GM19043 (cell line): ENCODE results near the gene RABIF.
"Not testable (repeated sequence)": the region's sequence is repeated elsewhere in the genome, so short reads cannot be mapped to it uniquely, and the experiment has no call there.

Experiments
- ATAC-seq: cut with Tn5 transposase; IDR thresholded peaks from one replicate; pipeline ENCODE4 v1.9.1; 2021; ENCODE audit warnings: low read depth; ENCODE audit not compliant: unreplicated experiment

The RABIF gene

GRCh38 chr1:202888531-202889360 lies at the start of gene RABIF:
TSS of gene RABIF (minus strand) at chr1:202889149. CDS start at chr1:202889098, 51 bp downstream.
- ATAC-seq: peak; percentile 82

GRCh38 chr1:202938287-202938925 lies 49.5 kb upstream of the RABIF start:
- ATAC-seq: no peak

- not testable (repeated sequence) for ATAC-seq
Measured at GRCh38 chr1:202936409-202936808, 47.5 kb upstream of the RABIF start.

- ATAC-seq: no peak
Measured at GRCh38 chr1:202935844-202936243, 46.9 kb upstream of the RABIF start.

DNA sequence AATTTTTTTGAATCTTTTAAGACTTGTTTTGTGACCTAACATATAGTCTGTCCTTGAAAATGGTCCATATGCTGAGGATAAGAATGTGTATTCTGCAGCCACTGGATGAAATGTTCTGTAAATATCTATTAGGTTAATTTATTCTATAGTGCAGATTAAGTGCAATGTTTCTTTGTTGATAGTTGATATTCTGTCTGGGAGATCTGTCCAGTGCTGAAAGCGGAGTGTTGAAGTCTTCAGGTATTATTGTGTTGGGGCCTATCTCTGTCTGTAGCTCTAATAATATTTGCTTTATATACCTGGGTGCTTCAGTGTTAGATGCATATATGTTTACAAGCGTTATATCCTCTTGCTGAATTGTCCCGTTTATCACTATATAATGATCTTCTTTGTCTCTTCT lies 45.8 kb upstream of the RABIF start:
- ATAC-seq: no peak

- ATAC-seq: no peak
Measured at GRCh38 chr1:202932476-202932875, 43.5 kb upstream of the RABIF start.

DNA sequence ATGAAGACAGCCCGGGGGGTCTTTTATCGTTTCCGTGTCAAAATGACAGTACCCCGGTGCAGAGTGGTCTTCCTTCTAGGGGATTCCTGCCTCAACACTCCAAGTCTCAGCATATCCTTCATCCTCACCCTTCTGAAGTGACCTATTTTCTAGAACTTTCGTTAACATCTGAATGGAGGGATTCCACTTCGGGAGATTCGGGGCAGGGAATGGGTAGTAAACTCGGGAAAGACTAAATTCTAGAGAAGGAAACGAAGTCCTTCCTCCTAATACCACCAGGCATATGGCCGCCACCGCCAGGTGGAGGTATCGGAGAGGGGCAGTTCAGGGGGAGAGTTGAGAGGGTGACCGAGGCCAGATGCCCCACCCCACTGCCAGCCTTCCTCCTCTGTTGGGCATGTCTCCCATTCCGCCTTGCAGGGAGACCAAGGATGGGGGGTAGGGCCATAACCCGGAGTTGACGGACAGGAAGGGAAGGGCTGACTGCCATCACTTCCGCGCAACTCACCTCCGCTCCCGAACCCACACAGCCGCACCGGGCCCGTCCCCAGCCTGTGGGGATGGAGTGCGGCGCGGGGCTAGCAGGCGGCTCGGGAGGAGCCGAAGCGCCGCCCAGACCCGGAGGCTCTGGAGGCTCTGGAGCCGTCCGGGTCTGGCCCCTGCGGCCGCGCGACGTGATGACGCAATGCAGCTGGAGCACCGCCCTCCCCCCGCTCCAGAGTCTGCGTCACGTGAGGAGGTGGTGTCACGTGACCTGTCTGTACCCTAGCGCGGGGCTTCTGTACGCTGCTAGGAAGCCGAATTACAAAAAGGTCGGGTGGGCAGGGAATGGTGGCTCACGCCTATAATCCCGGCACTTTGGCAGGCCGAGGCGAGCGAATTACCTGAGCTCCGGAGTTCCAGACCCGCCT lies 37.9 kb upstream of the RABIF start, which contains the start of gene KLHL12:
Gene KLHL12 (minus strand): TSS at position 654 of the 911 bp plus-strand sequence. CDS start 2,072 bp downstream, outside the sequence.
- ATAC-seq: peak; percentile 80

- ATAC-seq: no peak
Measured at GRCh38 chr1:202923533-202923932, 34.6 kb upstream of the RABIF start.

GRCh38 chr1:202919615-202920014 lies 30.7 kb upstream of the RABIF start:
- no peak for ATAC-seq

- no peak for ATAC-seq
Measured at GRCh38 chr1:202915146-202915545, 26.2 kb upstream of the RABIF start.

DNA sequence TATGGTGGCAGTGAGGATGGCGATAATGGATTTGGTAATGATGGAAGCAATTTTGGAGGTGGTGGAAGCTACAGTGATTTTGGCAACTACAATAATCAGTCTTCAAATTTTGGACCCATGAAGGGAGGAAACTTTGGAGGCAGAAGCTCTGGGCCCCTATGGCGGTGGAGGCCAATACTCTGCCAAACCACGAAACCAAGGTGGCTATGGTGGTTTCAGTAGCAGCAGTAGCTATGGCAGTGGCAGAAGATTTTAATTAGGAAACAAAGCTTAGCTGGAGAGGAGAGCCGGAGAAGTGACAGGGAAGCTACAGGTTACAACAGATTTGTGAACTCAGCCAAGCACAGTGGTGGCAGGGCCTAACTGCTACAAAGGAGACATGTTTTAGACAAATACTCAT lies 23.5 kb upstream of the RABIF start:
- ATAC-seq: not testable (repeated sequence)

DNA sequence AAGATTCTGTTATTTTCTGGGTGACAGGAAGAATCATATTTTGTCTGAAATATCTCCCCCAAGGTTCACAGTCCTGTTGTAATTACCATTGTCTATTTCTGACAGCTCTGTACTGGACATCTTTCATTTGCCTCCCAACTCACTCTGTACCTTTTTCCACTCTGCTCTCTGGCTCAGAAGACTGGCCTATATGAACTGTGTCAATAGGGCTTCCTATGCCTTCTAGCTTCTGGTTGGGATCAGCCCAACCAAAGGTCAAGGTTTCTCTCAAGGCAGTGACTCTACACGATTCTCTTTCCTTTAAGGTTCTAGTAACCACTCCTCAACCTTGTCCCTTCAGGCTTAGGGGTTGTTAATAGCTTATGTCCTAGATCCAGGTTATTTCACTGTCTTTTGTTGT lies 20.5 kb upstream of the RABIF start:
- ATAC-seq: no peak

- ATAC-seq: no peak
Measured at GRCh38 chr1:202908998-202909397, 20.0 kb upstream of the RABIF start.

DNA sequence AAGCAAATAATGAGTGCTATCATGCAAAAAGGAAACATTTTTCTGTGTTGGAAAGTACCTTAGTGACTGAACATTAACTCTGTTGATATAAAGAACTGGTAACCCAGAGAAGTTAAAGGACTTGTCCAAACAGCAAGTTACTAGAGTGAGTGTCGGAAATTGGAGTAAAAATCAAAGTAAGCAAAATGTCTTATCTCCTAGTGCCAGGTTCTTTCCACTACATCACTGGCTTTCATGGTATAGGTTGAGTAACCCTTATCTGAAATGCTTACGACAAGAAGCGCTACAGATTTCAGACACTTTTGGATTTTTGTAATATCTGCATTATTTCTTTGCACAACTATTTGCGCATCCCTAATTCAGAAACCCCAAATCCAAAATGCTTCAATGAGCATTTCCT lies 16.4 kb upstream of the RABIF start:
- no peak for ATAC-seq

DNA sequence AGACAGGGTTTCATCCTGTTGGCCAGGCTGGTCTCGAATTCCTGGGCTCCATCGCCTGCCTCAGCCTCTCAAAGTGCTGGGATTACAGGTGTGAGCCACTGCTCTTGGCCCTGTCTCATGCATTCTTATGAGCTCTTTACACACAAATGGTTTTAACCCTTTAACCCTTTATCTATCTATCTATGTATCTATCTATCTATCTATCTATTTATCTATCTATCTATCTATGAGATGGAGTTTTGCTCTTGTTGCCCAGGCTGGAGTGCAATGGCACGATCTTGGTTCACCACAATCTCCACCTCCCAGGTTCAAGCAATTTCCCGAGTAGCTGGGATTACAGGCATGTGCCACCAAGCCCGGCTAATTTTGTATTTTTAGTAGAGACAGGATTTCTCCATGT lies 14.9 kb upstream of the RABIF start:
- not testable (repeated sequence) for ATAC-seq

DNA sequence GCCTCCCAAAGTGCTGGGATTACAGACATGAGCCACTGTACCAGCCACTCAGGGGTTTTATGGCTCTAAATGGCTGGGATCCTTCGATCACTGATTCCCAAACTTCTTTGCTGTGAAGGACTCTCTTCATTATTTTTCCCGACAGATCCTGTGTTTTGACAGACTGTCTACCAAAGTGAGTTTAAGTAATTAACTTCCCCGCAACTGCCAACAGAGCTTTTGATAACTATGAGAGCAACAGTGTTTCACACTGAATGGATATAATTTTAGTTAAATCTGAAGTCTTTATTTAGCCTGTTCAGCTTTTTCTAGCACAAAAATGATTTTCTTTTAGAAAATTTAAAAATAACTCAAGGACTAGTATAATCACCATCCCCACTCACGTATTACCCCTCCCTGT lies 12.6 kb upstream of the RABIF start:
- ATAC-seq: no peak

- ATAC-seq: no peak
Measured at GRCh38 chr1:202892501-202892900, 3.6 kb upstream of the RABIF start.

DNA sequence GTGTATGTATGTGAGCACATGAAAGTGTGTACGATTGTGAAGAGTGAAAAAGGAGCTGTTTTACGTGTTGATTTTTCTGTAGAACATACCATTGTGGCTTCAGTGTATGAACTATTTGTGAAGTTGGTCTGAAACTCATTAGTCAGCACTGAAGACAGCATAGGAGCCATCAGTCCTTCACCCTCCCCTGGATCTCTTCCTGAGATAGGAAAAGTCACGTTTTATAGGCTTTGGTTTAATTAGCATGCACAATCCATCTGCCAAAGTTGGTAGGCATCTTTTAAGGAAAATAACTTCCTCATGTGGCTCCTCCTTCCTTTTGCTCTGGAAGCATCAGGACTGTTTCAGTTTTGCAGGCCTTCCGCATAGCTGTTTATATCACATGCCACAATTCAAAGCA lies 1.4 kb upstream of the RABIF start:
- ATAC-seq: no peak

DNA sequence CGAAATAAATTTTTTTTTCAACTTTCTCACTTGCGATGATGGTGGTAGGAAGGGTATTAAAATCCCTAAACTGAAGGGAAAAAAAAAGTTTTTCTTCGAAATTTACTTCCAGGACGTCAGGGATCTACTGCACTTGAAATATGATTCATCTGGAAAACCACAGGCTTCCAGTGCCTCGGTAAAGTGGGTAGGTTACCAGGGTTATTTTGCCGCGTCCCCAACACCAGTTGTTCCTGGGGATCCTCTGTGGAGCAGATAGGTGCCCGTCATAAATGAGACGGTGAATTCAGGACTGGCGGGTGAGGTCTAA lies 773 bp downstream of the RABIF start:
- ATAC-seq: no peak

- no peak for ATAC-seq
Measured at GRCh38 chr1:202880961-202881460, 7.9 kb downstream of the RABIF start.

GRCh38 chr1:202880062-202880461 lies 8.9 kb downstream of the RABIF start:
- no peak for ATAC-seq
